Natural killer cell treated with Interleukin-12 subunit alpha and Interleukin-12 subunit beta and Interleukin-15 and Interleukin-18, amount 100 ng/mL, for 72 hours (primary cell): Measurements from ENCODE around the gene SMAP2. TPM values are rescaled to one million over a fixed set of nuclear protein-coding genes. Genes with fewer than 3 reads are reported as not detected.

Experiments used
- ATAC-seq, 2 donors: fragments of 150-1000 bp; cut with Tn5 transposase in 1 of 2; sonication (Bioruptor Pico), chemical (Tn5 transposase) in 1 of 2; 2 replicates each; pipeline ENCODE4 v1.10.0; 2021
- DNase-seq: peaks from one replicate; pipeline ENCODE4 v3.0.0; 2022; ENCODE audit warnings: low spot score
- H3K27ac Mint-ChIP-seq, 2 donors: 1 replicate in 1 of 2; 2 replicates in 1 of 2; pipeline ENCODE4 v1.8.0; 2022; ENCODE audit warnings: mixed read lengths in 2 of 2, mild to moderate bottlenecking in 1 of 2, moderate library complexity in 1 of 2
- H3K27me3 Mint-ChIP-seq, 2 donors: 1 replicate in 1 of 2; 2 replicates in 1 of 2; pipeline ENCODE4 v1.8.0; 2022; ENCODE audit warnings: mixed read lengths in 2 of 2
- H3K36me3 Mint-ChIP-seq: one replicate; pipeline ENCODE4 v1.8.0; 2022; ENCODE audit warnings: mixed read lengths
- H3K4me1 Mint-ChIP-seq, 2 donors: 1 replicate in 1 of 2; 2 replicates in 1 of 2; pipeline ENCODE4 v1.8.0; 2022; ENCODE audit warnings: low read depth in 2 of 2, mixed read lengths in 2 of 2, mild to moderate bottlenecking in 1 of 2
- H3K4me3 Mint-ChIP-seq: one replicate; pipeline ENCODE4 v1.8.0; 2022; ENCODE audit warnings: mixed read lengths
- H3K9me3 Mint-ChIP-seq: 2 replicates; pipeline ENCODE4 v1.8.0; 2022; ENCODE audit warnings: mixed read lengths
- total RNA-seq, 2 donors: library from RNA; stranded (reverse); gene quantifications; one replicate each; pipeline ENCODE4 v1.2.3, GENCODE V29; 2022

The SMAP2 gene
- total RNA-seq, 2 donors from 2014 or later = 132 to 158 TPM

- H3K4me3 Mint-ChIP-seq = no peak overlapping the region
- H3K36me3 Mint-ChIP-seq = peaks cover 30% of the 10 kb centered on the region
- H3K27ac Mint-ChIP-seq = no peak overlapping the region
- H3K4me1 Mint-ChIP-seq = peaks cover 14 to 16% of the 10 kb centered on the region in 2 donors
- ATAC-seq (no peak), DNase-seq (no peak)
- H3K9me3 Mint-ChIP-seq = no peaks in the 10 kb centered on the region
- H3K27me3 Mint-ChIP-seq = no peaks in the 10 kb centered on the region
Measured at GRCh38 chr1:40423951-40424618, 50.6 kb downstream of the SMAP2 start.

- H3K36me3 Mint-ChIP-seq = peaks cover 28% of the 10 kb centered on the region
- no peak for DNase-seq
- H3K9me3 Mint-ChIP-seq = no peaks in the 10 kb centered on the region
- no peak overlapping the region for H3K4me3 Mint-ChIP-seq
- no peak overlapping the region for H3K27ac Mint-ChIP-seq
- H3K27me3 Mint-ChIP-seq = no peaks in the 10 kb centered on the region
- peaks cover 14 to 16% of the 10 kb centered on the region in 2 donors for H3K4me1 Mint-ChIP-seq
- ATAC-seq = no peak
Measured at GRCh38 chr1:40425198-40425597, 51.7 kb downstream of the SMAP2 start.

GRCh38 chr1:40431385-40431784 lies 57.9 kb downstream of the SMAP2 start:
- Mint-ChIP-seq H3K36me3 (peaks cover 4% of the 10 kb centered on the region), H3K27me3 (no peaks in the 10 kb centered on the region), H3K27ac (no peak overlapping the region), H3K4me1 (no peaks in the 10 kb centered on the region), H3K4me3 (no peak overlapping the region), H3K9me3 (no peaks in the 10 kb centered on the region)
- DNase-seq = no peak
- no peak for ATAC-seq

- no peaks in the 10 kb centered on the region for H3K9me3 Mint-ChIP-seq
- no peak overlapping the region for H3K4me3 Mint-ChIP-seq
- peak overlapping the region in 1 of 2 donors; percentile 53 for H3K27ac Mint-ChIP-seq
- H3K36me3 Mint-ChIP-seq = no peaks in the 10 kb centered on the region
- ATAC-seq = no peak
- H3K4me1 Mint-ChIP-seq = peaks cover 0 to 3% of the 10 kb centered on the region in 2 donors
- DNase-seq = no peak
- H3K27me3 Mint-ChIP-seq = no peaks in the 10 kb centered on the region
Measured at GRCh38 chr1:40432644-40433390, 59.3 kb downstream of the SMAP2 start.

- ATAC-seq (no peak), DNase-seq (no peak)
- no peaks in the 10 kb centered on the region for H3K27me3 Mint-ChIP-seq
- no peaks in the 10 kb centered on the region for H3K36me3 Mint-ChIP-seq
- no peaks in the 10 kb centered on the region for H3K9me3 Mint-ChIP-seq
- H3K4me3 Mint-ChIP-seq = no peak overlapping the region
- H3K27ac Mint-ChIP-seq = no peak overlapping the region
- peaks cover 5 to 6% of the 10 kb centered on the region in 2 donors for H3K4me1 Mint-ChIP-seq
Measured at GRCh38 chr1:40435471-40435870, 61.9 kb downstream of the SMAP2 start.

DNA sequence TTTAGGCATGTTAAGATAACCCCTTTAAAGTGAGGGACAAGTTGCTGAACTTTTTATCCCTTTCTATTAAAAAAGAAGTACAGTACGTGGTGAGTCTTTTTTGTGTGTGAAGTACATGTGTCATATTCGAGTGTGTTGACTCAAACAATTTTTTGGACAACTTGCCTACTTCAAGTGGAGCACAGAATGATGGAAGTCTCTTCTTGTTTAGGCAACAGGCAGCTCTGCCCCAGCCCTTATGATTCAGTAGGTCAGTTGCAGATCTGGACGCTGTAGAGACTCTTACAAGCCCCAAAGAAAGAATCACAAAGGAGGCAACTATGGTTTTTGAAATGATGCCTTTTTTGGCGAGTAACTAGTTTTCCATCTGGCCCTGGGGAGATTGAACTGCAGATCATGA lies 62.3 kb downstream of the SMAP2 start:
- H3K27me3 Mint-ChIP-seq = no peaks in the 10 kb centered on the region
- no peak for ATAC-seq
- no peak for DNase-seq
- H3K4me3 Mint-ChIP-seq = no peak overlapping the region
- no peak overlapping the region for H3K27ac Mint-ChIP-seq
- no peaks in the 10 kb centered on the region for H3K36me3 Mint-ChIP-seq
- H3K9me3 Mint-ChIP-seq = no peaks in the 10 kb centered on the region
- peaks cover 5 to 6% of the 10 kb centered on the region in 2 donors for H3K4me1 Mint-ChIP-seq

- no peak for ATAC-seq
- H3K36me3 Mint-ChIP-seq = no peaks in the 10 kb centered on the region
- H3K27ac Mint-ChIP-seq = no peak overlapping the region
- H3K4me1 Mint-ChIP-seq = peaks cover 5 to 6% of the 10 kb centered on the region in 2 donors
- H3K4me3 Mint-ChIP-seq = no peak overlapping the region
- DNase-seq = no peak
- no peaks in the 10 kb centered on the region for H3K27me3 Mint-ChIP-seq
- H3K9me3 Mint-ChIP-seq = no peaks in the 10 kb centered on the region
Measured at GRCh38 chr1:40438391-40439015, 65.0 kb downstream of the SMAP2 start.

GRCh38 chr1:40439247-40439646 lies 65.7 kb downstream of the SMAP2 start:
- peaks cover 5 to 6% of the 10 kb centered on the region in 2 donors for H3K4me1 Mint-ChIP-seq
- H3K27ac Mint-ChIP-seq = no peak overlapping the region
- H3K4me3 Mint-ChIP-seq = no peak overlapping the region
- no peaks in the 10 kb centered on the region for H3K27me3 Mint-ChIP-seq
- H3K36me3 Mint-ChIP-seq = no peaks in the 10 kb centered on the region
- ATAC-seq = no peak
- H3K9me3 Mint-ChIP-seq = no peaks in the 10 kb centered on the region
- DNase-seq = no peak

- no peaks in the 10 kb centered on the region for H3K27me3 Mint-ChIP-seq
- DNase-seq (peak; percentile 98), ATAC-seq (peak; percentile 91 to 93)
- peak within 1 kb of the TSS; percentile 97 for H3K27ac Mint-ChIP-seq
- peaks cover 47% of the 10 kb centered on the region for H3K36me3 Mint-ChIP-seq
- H3K4me1 Mint-ChIP-seq = peaks cover 21 to 24% of the 10 kb centered on the region in 2 donors
- H3K9me3 Mint-ChIP-seq = peaks cover 19% of the 10 kb centered on the region
- peak within 1 kb of the TSS; percentile 93 for H3K4me3 Mint-ChIP-seq
Measured at GRCh38 chr1:40449684-40450494, 76.4 kb downstream of the SMAP2 start, which contains the start of gene ZFP69B. ZFP69B (plus strand) TSS chr1:40450476; CDS start chr1:40450962, 486 bp downstream.

DNA sequence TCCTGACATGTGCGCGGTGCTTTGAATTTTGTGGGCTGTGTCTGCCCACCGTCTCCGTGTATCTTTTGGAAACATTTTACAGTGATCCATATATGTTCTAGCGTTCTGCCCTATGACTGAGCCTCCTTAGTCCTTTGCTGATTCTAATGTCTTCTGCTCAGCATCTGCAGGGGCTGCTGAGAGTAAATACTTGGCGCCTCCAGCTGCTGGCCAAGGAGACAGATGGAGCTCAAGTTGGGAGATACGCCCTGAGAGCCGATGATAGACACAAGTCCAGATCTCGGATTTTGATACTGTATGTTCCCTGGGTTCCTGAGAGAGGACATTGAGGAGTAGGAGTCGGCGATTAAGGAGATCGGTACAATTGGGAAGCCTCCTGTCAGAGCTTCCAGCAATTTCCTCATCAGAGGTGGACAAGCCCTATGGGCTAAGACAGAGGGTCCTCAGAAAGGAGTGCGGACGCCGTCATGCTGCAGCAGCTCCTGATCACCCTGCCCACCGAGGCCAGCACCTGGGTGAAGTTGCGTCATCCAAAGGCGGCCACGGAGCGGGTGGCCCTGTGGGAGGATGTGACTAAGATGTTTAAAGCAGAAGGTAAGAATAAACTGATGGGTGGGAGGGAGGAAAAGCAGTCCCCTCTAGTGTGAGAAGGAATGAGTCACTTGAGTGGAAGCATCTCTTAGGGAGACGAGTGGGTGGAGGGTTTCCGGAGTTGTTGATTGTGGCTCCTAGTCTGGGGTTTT lies 77.1 kb downstream of the SMAP2 start:
- Mint-ChIP-seq H3K9me3 (peaks cover 19% of the 10 kb centered on the region), H3K36me3 (peaks cover 45% of the 10 kb centered on the region), H3K4me3 (peak overlapping the region; percentile 93), H3K27ac (peak overlapping the region; percentile 97), H3K27me3 (no peaks in the 10 kb centered on the region), H3K4me1 (peaks cover 21 to 24% of the 10 kb centered on the region in 2 donors)
- ATAC-seq = peak; percentile 83 to 84
- peak; percentile 87 for DNase-seq

DNA sequence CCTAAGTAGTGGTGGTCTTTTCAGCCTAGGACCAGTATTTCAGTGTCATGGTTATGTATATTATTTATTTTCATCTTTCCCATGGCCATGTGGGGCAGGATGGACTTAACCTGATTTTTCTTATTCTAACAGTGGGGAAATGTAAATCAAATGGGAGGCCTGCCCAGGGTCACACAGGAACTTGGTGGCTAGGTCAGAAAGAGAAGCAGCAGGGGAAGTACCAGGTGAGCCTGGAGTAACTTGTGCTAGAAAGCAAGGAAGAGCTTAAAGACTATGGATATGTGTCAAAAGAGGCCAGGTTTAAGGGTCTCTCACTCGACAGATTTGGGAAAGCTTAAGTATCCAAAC lies 77.7 kb downstream of the SMAP2 start:
- Mint-ChIP-seq H3K9me3 (peaks cover 15% of the 10 kb centered on the region), H3K36me3 (peaks cover 46% of the 10 kb centered on the region), H3K4me1 (peaks cover 21 to 24% of the 10 kb centered on the region in 2 donors), H3K4me3 (peak overlapping the region; percentile 93), H3K27ac (peak overlapping the region; percentile 97), H3K27me3 (no peaks in the 10 kb centered on the region)
- ATAC-seq = peak; percentile 3
- no peak for DNase-seq

- Mint-ChIP-seq H3K9me3 (peaks cover 34% of the 10 kb centered on the region), H3K4me1 (peaks cover 14 to 18% of the 10 kb centered on the region in 2 donors), H3K36me3 (peaks cover 82% of the 10 kb centered on the region), H3K27ac (no peak overlapping the region), H3K4me3 (no peak overlapping the region), H3K27me3 (no peaks in the 10 kb centered on the region)
- DNase-seq = no peak
- no peak for ATAC-seq
Measured at GRCh38 chr1:40454873-40455272, 81.3 kb downstream of the SMAP2 start.
